Mesenteric fat pad (tissue), 1 donor: ENCODE results near the gene WDR31. TPM values are rescaled to one million over a fixed set of nuclear protein-coding genes. Genes with fewer than 3 reads are reported as not detected.

Experiments
- total RNA-seq: library from RNA; stranded (reverse); fragmentation: NEBNext Ultra II Directional; extraction: Animal tissue kit (Norgen Biotek cat#: 25700); gene quantifications from one replicate; pipeline ENCODE4 v1.2.1, GENCODE V29; 2021
- donor health status: DM: yes; HTN: yes; CAD: no.

WDR31 gene
- total RNA-seq, 1 donor from 2014 or later: 4.9 TPM

Other genes starting within 250 kb of the WDR31 start
- 62.4 TPM for gene SLC31A2, start 189.3 kb downstream of the WDR31 start, total RNA-seq
- gene FKBP15, start 119.0 kb downstream of the WDR31 start, total RNA-seq: 37.3 TPM
- 34.6 TPM for gene SLC31A1, start 118.7 kb downstream of the WDR31 start, total RNA-seq
- gene CDC26, start 64.7 kb downstream of the WDR31 start, total RNA-seq: 32.7 TPM
- gene PRPF4, start 64.6 kb downstream of the WDR31 start, total RNA-seq: 18.3 TPM
- gene RNF183, start 36.9 kb downstream of the WDR31 start, total RNA-seq: not detected
- 0.19 TPM for gene BSPRY, start 9.3 kb upstream of the WDR31 start, total RNA-seq
- gene HDHD3, start 36.7 kb upstream of the WDR31 start, total RNA-seq: 15.4 TPM
- gene ALAD, start 61.0 kb upstream of the WDR31 start, total RNA-seq: 52.8 TPM
- 26.4 TPM for gene POLE3, start 70.4 kb upstream of the WDR31 start, total RNA-seq
- 0.45 TPM for gene C9orf43, start 70.5 kb upstream of the WDR31 start, total RNA-seq
- 116 TPM for gene RGS3, start 123.5 kb upstream of the WDR31 start, total RNA-seq